MG63 (cell line): ENCODE measurements around the gene STX7. TPM values are rescaled to one million over a fixed set of nuclear protein-coding genes. Genes with fewer than 3 reads are reported as not detected.

Experiments used
- DNase-seq: peaks from one replicate; pipeline ENCODE4 v3.0.0-alpha.2; 2020
- H3K27me3 ChIP-seq: fragments of 250-450 bp; sonication (Bioruptor Pico); 2 replicates; pipeline ENCODE4 v1.5.1; 2020; ENCODE audit warnings: mild to moderate bottlenecking, moderate library complexity
- H3K36me3 ChIP-seq: fragments of 250-450 bp; sonication (Bioruptor Pico); 2 replicates; pipeline ENCODE4 v1.5.1; 2020; ENCODE audit warnings: mild to moderate bottlenecking, moderate library complexity
- H3K4me3 ChIP-seq: fragments of 250-450 bp; sonication (Bioruptor Pico); 2 replicates; pipeline ENCODE4 v1.5.1; 2020; ENCODE audit warnings: mild to moderate bottlenecking, moderate library complexity
- H3K9me3 ChIP-seq: fragments of 250-450 bp; sonication (Bioruptor Pico); 2 replicates; pipeline ENCODE4 v1.5.1; 2020; ENCODE audit warnings: mild to moderate bottlenecking, moderate library complexity
- total RNA-seq: library from RNA; depleted of rRNA; stranded (reverse); fragments of >200 nt; shearing (Covaris generic); gene quantifications from 2 replicates; pipeline ENCODE4 v1.2.3, GENCODE V29; 2014; ENCODE audit warnings: low replicate concordance

The STX7 gene
- total RNA-seq, 1 experiment from 2014 or later: 4.7 TPM

DNA sequence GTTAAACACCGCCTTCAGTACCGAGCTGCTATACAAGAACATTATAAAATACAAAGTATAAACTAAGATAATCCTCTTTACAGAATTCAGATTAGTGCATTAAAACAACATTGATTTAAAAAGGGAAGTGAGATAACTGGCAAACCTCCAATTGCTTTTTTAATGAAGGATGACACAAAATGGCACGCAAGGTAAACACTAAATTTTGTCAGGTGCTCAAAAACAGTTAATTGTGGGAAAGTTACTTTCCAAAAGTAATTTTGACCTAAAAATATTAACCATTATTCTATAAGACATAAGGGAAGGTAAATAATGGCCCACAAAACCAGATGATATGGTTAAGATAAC is 53.3 kb downstream of the STX7 start:
- Histone ChIP-seq H3K9me3 (no peaks in the 10 kb centered on the region), H3K27me3 (no peaks in the 10 kb centered on the region), H3K36me3 (peaks cover 39% of the 10 kb centered on the region), H3K4me3 (no peak overlapping the region)
- no peak for DNase-seq

- no peak overlapping the region for H3K4me3 ChIP-seq
- no peak for DNase-seq
- no peaks in the 10 kb centered on the region for H3K27me3 ChIP-seq
- H3K9me3 ChIP-seq: no peaks in the 10 kb centered on the region
- H3K36me3 ChIP-seq: peaks cover 35% of the 10 kb centered on the region
Observed at GRCh38 chr6:132458887-132459604, 53.9 kb downstream of the STX7 start.

DNA sequence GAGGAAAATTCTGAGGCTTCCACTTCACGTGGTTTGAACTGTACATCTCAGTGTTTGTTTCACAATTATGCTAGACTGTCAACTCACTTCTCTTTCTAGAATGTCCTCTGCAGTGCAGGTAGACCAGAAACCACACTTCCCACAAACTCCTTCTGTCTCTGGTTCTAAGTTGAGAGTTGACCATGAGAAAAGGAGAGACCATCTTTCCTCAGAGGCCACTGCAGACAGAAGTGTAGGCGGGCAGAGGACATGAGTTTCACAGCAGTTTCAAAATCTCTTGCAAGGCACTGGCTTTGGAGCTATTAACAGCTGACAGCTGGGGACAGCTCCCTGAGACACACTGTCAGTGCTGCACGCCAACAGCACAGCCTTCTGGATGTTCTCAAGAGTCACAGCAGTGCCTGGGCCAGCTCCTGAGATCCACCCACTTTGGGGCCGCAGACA is 56.2 kb downstream of the STX7 start:
- no peak overlapping the region for H3K4me3 ChIP-seq
- no peak for DNase-seq
- peaks cover 23% of the 10 kb centered on the region for H3K36me3 ChIP-seq
- H3K9me3 ChIP-seq: no peaks in the 10 kb centered on the region
- H3K27me3 ChIP-seq: no peaks in the 10 kb centered on the region

- no peak overlapping the region for H3K4me3 ChIP-seq
- H3K9me3 ChIP-seq: peaks cover 17% of the 10 kb centered on the region
- no peak for DNase-seq
Observed at GRCh38 chr6:132446855-132447241, 66.1 kb downstream of the STX7 start.

DNA sequence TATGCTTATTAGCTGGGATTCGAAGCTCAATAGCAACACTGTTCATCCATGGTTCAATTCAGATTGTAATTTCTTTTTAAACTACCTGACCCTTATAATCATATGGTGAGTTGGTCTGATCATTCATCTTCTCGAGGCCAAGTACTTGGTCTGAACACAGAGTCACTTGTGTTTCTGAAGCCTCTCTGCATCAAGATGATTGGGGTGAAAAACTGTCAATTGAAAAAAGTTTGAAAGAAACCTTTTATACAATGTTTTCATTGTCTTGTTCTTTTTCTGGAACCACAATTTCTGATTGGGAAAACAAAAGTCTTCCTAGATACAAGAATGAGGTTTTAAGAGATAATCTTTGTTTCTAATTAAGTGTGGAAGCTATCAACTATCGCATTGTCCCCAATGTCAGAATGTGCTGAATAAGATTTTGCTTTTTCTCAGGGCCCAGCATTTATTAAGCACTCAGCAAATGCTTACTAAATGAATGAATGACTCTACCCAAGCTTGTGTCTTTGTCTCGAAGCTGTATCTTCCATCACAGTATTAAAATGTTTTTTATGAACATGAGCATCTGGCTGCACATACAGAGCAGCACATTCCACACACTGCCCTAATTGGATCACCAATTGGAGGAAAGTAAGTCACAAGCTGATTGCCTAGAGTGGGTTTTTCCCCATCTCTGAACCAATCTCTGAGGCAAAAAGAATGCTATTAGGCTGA is 66.6 kb downstream of the STX7 start:
- Histone ChIP-seq H3K36me3 (no peaks in the 10 kb centered on the region; the same call in 1 of the 2 replicates), H3K4me3 (no peak overlapping the region), H3K27me3 (no peaks in the 10 kb centered on the region), H3K9me3 (peaks cover 20% of the 10 kb centered on the region)
- DNase-seq: no peak

More at GRCh38 chr6:132446855-132447241, 66.1 kb downstream of the STX7 start:
- Histone ChIP-seq H3K36me3 (no peaks in the 10 kb centered on the region; the same call in 1 of the 2 replicates), H3K27me3 (no peaks in the 10 kb centered on the region)

DNA sequence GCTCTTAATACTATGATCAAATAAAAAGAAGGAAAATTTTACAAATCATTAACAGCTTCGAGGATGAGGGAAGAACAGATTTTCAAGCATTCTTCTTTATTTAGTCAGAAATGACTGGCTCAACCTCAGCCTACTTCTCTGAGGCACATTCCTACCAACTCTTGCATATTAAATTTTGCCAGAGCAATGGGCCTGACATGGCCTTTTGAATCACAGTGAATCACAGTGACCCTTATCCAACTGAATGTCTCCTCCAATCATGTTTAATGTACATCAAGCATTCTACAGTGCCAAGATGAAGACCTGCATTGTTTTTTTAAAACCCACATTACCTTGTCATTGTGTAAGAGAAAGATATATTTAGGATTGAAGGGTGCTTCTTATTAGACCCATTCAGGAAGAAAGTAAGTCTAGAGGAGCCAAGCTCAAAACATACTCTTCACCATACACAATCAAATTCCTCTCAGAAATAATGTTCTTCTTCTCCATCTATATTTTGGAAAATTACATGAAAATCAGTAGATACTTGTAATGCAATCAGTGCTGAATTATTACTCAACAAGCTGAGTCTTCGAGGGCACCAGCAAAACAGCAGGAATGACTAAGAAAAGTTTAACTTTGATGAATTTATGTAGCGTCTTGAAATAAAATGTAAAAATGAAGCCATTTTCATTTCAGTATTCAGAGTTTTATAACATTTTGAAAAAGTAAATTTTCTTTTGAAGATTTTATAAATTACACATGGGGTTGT is 67.5 kb downstream of the STX7 start:
- H3K9me3 ChIP-seq: peaks cover 20% of the 10 kb centered on the region
- H3K36me3 ChIP-seq: no peaks in the 10 kb centered on the region; the same call in 1 of the 2 replicates
- no peak overlapping the region for H3K4me3 ChIP-seq
- H3K27me3 ChIP-seq: no peaks in the 10 kb centered on the region
- DNase-seq: peak; percentile 53

DNA sequence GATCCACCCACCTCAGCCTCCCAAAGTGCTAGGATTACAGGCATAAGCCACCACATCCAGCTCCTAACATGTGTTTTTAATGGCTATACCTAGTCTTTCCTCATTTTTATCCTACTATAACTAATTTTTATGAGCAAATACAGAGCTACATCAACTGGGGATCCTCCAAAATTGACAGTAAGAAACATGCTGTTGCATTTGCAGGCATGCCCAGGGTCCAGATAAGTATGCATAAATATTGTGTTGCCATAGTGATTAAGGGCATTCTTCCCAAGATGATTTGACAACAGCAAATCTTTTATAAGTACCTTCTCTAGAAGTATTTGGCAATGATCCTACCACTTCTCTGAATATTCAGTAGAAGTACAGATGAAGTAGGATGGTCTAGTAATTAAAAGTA is 69.7 kb downstream of the STX7 start:
- Histone ChIP-seq H3K9me3 (peaks cover 20% of the 10 kb centered on the region), H3K27me3 (no peaks in the 10 kb centered on the region), H3K36me3 (no peaks in the 10 kb centered on the region), H3K4me3 (no peak overlapping the region)
- no peak for DNase-seq

DNA sequence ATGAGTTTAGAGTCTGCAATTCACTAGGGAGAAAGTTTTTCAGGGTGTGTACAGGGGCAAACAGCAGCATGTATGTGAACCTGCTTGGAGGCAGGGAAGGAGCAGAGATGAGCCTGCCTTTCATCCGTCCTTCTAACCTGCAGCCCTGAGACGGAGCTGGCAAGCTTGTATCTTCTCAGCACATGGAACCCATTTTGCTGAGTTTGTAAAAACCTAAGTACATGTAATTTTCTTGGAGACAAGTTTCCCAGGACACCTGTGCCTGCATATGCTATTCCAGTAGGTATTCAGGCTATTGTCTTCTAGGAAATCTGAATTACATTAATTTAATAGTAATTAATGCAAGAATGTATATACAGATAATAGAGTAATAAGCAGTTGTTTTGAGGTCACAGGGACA is 82.8 kb downstream of the STX7 start:
- no peaks in the 10 kb centered on the region for H3K9me3 ChIP-seq
- no peak for DNase-seq
- no peaks in the 10 kb centered on the region for H3K27me3 ChIP-seq
- H3K4me3 ChIP-seq: no peak overlapping the region
- H3K36me3 ChIP-seq: no peaks in the 10 kb centered on the region

GRCh38 chr6:132425176-132425575 is 87.7 kb downstream of the STX7 start:
- Histone ChIP-seq H3K36me3 (no peaks in the 10 kb centered on the region), H3K4me3 (no peak overlapping the region), H3K27me3 (no peaks in the 10 kb centered on the region), H3K9me3 (peaks cover 8% of the 10 kb centered on the region)
- no peak for DNase-seq

DNA sequence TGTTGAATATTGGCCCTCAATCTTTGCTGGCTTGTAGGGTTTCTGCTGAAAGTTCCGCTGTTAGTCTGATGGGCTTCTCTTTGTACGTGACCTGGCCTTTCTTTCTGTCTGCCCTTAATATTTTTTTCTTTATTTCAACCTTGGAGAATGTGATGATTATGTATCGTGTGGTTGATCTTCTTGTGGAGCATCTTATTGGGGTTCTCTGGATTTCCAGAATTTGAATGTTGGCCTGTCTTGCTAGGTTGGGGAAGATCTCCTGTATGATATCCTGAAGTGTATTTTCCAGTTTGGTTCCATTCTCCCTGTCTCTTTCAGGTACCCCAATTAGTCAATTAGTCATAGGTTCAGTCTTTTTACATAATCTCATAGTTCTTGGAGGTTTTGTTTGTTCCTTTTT is 89.1 kb downstream of the STX7 start:
- Histone ChIP-seq H3K36me3 (no peaks in the 10 kb centered on the region), H3K27me3 (no peaks in the 10 kb centered on the region), H3K9me3 (peaks cover 8% of the 10 kb centered on the region), H3K4me3 (no peak overlapping the region)
- DNase-seq: no peak

DNA sequence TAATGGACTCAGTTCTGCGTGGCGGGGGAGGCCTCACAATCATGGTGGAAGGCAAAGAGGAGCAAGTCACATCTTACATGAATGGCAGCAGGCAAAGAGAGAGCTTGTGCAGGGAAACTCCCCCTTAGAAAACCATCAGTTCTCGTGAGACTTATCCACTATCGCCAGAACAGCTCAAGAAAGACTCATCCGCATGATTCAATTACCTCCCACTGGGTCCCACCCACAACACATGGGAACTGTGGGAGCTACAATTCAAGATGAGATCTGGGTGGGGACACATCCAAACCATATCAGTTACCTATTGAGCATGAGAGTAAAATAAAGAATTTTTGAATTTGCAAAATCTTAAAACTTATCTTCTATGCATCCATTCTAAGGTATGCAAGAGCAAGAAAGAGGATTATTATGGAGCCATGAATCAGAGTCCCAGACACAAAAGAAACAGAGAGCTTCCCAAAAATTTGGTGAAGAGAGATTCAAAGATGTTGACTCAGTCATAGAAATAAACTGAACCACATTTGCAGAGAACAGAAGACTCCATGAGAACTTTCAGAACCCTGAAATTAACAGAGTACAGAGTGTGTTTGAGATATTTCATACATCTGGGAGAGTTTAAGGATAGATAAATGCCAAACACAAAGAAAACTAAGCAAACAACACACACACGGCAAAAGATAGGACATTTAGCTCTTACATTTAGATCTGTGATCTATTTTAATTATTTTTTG is 94.5 kb downstream of the STX7 start:
- no peak for DNase-seq
- Histone ChIP-seq H3K4me3 (no peak overlapping the region), H3K27me3 (no peaks in the 10 kb centered on the region), H3K36me3 (no peaks in the 10 kb centered on the region), H3K9me3 (peaks cover 16% of the 10 kb centered on the region)

DNA sequence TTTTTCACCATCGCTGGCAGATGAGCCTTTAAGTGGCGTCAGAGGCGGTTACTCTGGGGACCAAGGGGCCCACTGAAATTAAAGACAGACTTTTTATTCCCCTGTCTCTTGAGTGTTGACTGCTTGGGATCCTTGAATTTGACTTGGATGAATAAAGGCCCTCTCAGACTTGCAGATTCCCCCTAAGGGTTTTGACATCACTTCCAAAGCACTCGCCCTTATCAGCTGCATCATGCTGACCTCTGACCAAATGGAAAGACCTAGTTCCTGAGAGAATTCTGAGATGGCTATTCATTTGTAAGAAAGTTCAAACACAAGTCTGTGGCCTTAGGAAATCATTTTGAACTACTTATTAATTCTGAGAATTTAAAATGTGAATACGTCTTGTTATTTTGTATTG is 98.2 kb downstream of the STX7 start:
- Histone ChIP-seq H3K27me3 (no peaks in the 10 kb centered on the region), H3K36me3 (no peaks in the 10 kb centered on the region), H3K9me3 (peaks cover 8% of the 10 kb centered on the region), H3K4me3 (no peak overlapping the region)
- no peak for DNase-seq

- Histone ChIP-seq H3K36me3 (no peaks in the 10 kb centered on the region), H3K4me3 (no peak overlapping the region), H3K27me3 (no peaks in the 10 kb centered on the region), H3K9me3 (peaks cover 8% of the 10 kb centered on the region)
- no peak for DNase-seq
Observed at GRCh38 chr6:132414322-132414721, 98.6 kb downstream of the STX7 start.

- H3K27me3 ChIP-seq: no peaks in the 10 kb centered on the region
- H3K36me3 ChIP-seq: no peaks in the 10 kb centered on the region
- no peak for DNase-seq
- peaks cover 8% of the 10 kb centered on the region for H3K9me3 ChIP-seq
- H3K4me3 ChIP-seq: no peak overlapping the region
Observed at GRCh38 chr6:132413499-132413802, 99.5 kb downstream of the STX7 start.

GRCh38 chr6:132412656-132413498 is 100.0 kb downstream of the STX7 start:
- no peak overlapping the region for H3K4me3 ChIP-seq

DNA sequence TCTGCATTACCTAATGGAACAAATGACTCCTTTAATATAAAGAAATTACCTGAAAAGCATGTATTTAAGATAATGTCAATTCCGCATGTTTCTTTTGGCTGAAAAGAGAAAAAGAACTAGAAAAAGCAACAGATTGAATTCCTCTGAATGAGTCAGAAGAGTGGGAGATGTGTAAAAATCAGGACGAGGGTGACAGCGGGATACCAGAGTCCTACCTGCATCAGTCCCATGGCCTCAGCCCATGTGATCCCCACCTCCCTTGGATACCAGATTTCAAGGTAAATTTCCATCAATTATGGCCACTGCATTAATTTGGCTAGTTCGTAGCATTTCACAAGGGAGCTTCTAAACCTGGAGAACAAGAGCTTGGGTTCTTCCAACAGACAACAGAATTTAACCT is 101.6 kb downstream of the STX7 start:
- Histone ChIP-seq H3K4me3 (no peak overlapping the region), H3K9me3 (peaks cover 2% of the 10 kb centered on the region), H3K36me3 (no peaks in the 10 kb centered on the region), H3K27me3 (no peaks in the 10 kb centered on the region)
- no peak for DNase-seq

More at GRCh38 chr6:132412656-132413498, 100.0 kb downstream of the STX7 start:
- no peaks in the 10 kb centered on the region for H3K27me3 ChIP-seq
- H3K9me3 ChIP-seq: peaks cover 8% of the 10 kb centered on the region
- DNase-seq: no peak
- no peaks in the 10 kb centered on the region for H3K36me3 ChIP-seq
